Panc1 (cell line): ENCODE measurements around the gene SBK1. TPM values are rescaled to one million over a fixed set of nuclear protein-coding genes. Genes with fewer than 3 reads are reported as not detected.

Experiments used
- ATAC-seq: fragments of 200-7000 bp; cut with Tn5 transposase; 2 replicates; pipeline ENCODE4 v1.9.1; 2020; ENCODE audit warnings: mild to moderate bottlenecking, moderate library complexity
- BruUV-seq: library from RNA; stranded (reverse); fragments of 400-500 nt; replicated peaks from 2 replicates; lab custom pipeline; 2021; lab: Mats Ljungman, UMichigan
- CTCF ChIA-PET: fragments of 300-600 bp; sonication (Branson Sonifier 250); formaldehyde crosslinking; loops from one replicate; lab custom pipeline; 2022; ENCODE audit warnings: antibody characterized with exemption; lab: Charles Lee
- POLR2A ChIA-PET: fragments of 300-600 bp; sonication (Branson Sonifier 250); formaldehyde crosslinking; loops from one replicate; lab custom pipeline; 2022; ENCODE audit warnings: antibody characterized with exemption; lab: Charles Lee
- DNase-seq: peaks from one replicate; pipeline ENCODE4 v3.0.0-alpha.2; 2010; ENCODE audit warnings: low read depth, low spot score
- H3K27ac ChIP-seq: 2 replicates; pipeline ENCODE4 v1.5.1; 2011; ENCODE audit warnings: mild to moderate bottlenecking, low read length, inconsistent platforms
- H3K27me3 ChIP-seq: fragments of 200-500 bp; sonication (Bioruptor generic); 2 replicates; pipeline ENCODE4 v1.6.0; 2014; ENCODE audit warnings: low read length, inconsistent platforms; ENCODE audit not compliant: control insufficient read depth, insufficient read depth
- H3K36me3 ChIP-seq: fragments of 200-500 bp; sonication (Bioruptor generic); 2 replicates; pipeline ENCODE4 v1.5.1; 2014; ENCODE audit warnings: inconsistent platforms, mild to moderate bottlenecking, low read length, moderate library complexity; ENCODE audit not compliant: control insufficient read depth, insufficient read depth
- H3K4me1 ChIP-seq: 2 replicates; pipeline ENCODE4 v1.5.1; 2011; ENCODE audit warnings: inconsistent platforms, mild to moderate bottlenecking, low read length, moderate library complexity; ENCODE audit not compliant: control insufficient read depth, insufficient read depth
- H3K4me3 ChIP-seq, 2 experiments: 2 replicates each; pipeline ENCODE4 v1.5.1; 2011 to 2012; ENCODE audit warnings: low read depth in 2 of 2, low read length in 2 of 2, mild to moderate bottlenecking in 2 of 2, inconsistent platforms in 1 of 2, moderate library complexity in 1 of 2
- H3K9me3 ChIP-seq: fragments of 200-500 bp; sonication (Bioruptor generic); 2 replicates; pipeline ENCODE4 v1.5.1; 2014; ENCODE audit warnings: low read depth, mild to moderate bottlenecking, inconsistent platforms, low read length, moderate library complexity; ENCODE audit not compliant: control insufficient read depth, insufficient read depth
- CTCF ChIP-seq: fragments of 450-650 bp; IDR thresholded peaks from 2 replicates; pipeline ENCODE4 v1.5.1; 2017; ENCODE audit warnings: mild to moderate bottlenecking
- POLR2AphosphoS5 ChIP-seq: IDR thresholded peaks from 2 replicates; pipeline ENCODE4 v1.6.1; 2012; ENCODE audit warnings: mild to moderate bottlenecking, low read depth, low read length, moderate library complexity
- REST ChIP-seq, 2 experiments: IDR thresholded peaks; 2 replicates each; pipeline ENCODE4 v1.6.1; 2011 to 2012; ENCODE audit warnings: low read depth in 2 of 2, control low read depth in 1 of 2, low read length in 1 of 2, mild to moderate bottlenecking in 1 of 2, moderate library complexity in 1 of 2; ENCODE audit not compliant: insufficient read depth in 1 of 2
- SIN3A ChIP-seq: IDR thresholded peaks from 2 replicates; pipeline ENCODE4 v1.6.1; 2012; ENCODE audit warnings: low read depth, mild to moderate bottlenecking, low read length, moderate library complexity, borderline replicate concordance; ENCODE audit not compliant: insufficient read depth
- TCF7L2 ChIP-seq: IDR thresholded peaks from 2 replicates; pipeline ENCODE4 v1.6.1; 2011; ENCODE audit warnings: mild to moderate bottlenecking, low read depth, low read length, inconsistent platforms
- in situ Hi-C: cut with HindIII; loops from 2 replicates; pipeline ENCODE4 v1.10.0; 2016; ENCODE audit warnings: low sequenced_read_pairs, low pct_unique_long_range_greater_than_20kb
- intact Hi-C: fragments of 100-400 bp; cut with micrococcal nuclease; formaldehyde crosslinking; loops from one replicate; pipeline ENCODE4 v1.10.0; 2022; ENCODE audit not compliant: unreplicated experiment
- total RNA-seq: library from RNA; stranded (reverse); gene quantifications from one replicate; pipeline ENCODE4 v1.2.1, GENCODE V29; 2021; ENCODE audit not compliant: unreplicated experiment

SBK1 gene
- total RNA-seq, 1 experiment from 2014 or later: 2.4 TPM

- Histone ChIP-seq H3K36me3 (no peaks in the 10 kb centered on the region), H3K9me3 (no peaks in the 10 kb centered on the region), H3K4me3 (no peak overlapping the region), H3K27me3 (no peaks in the 10 kb centered on the region), H3K27ac (no peak overlapping the region), H3K4me1 (peaks cover 9% of the 10 kb centered on the region; the same call in 1 of the 2 replicates)
- ChIA-PET POLR2A (no interaction called here), CTCF (no interaction called here)
- ATAC-seq: no peak
- in situ Hi-C loops: no loop called here
- BruUV-seq: no TSS peak
- TF ChIP-seq SIN3A (no peak), REST (IDR thresholded peaks at IDR 0.05; ENCODE audit: insufficient read depth in 1 of 2, low read depth in 2 of 2, low read length in 1 of 2) (no peak), POLR2AphosphoS5 (no peak), TCF7L2 (no peak), CTCF (no peak)
- no peak for DNase-seq
- intact Hi-C loops: no loop called here
These were observed 32.1 kb upstream of the SBK1 start for GRCh38 chr16:28260193-28260592.

- intact Hi-C loops (no loop called here), in situ Hi-C loops (no loop called here)
- TF ChIP-seq TCF7L2 (no peak), SIN3A (no peak), POLR2AphosphoS5 (no peak)
- H3K36me3 ChIP-seq: no peaks in the 10 kb centered on the region
- ATAC-seq (no peak), DNase-seq (no peak)
- ChIA-PET POLR2A (interaction anchor here (0.6 kb wide), 1 partner anchor 15 kb away, joined by 6 read pairs; no protein-coding TSS in a partner anchor), CTCF (interaction anchor here (0.5 to 0.6 kb wide), 3 partner anchors 29 to 284 kb away, joined by 4 to 11 read pairs (median 4); no protein-coding TSS in a partner anchor)
- no peaks in the 10 kb centered on the region for H3K27me3 ChIP-seq
- H3K4me1 ChIP-seq: peaks cover 9% of the 10 kb centered on the region; the same call in 1 of the 2 replicates
- no peak overlapping the region for H3K27ac ChIP-seq
- no peak overlapping the region for H3K4me3 ChIP-seq
- no peaks in the 10 kb centered on the region for H3K9me3 ChIP-seq
- no TSS peak for BruUV-seq
These were observed 30.4 kb upstream of the SBK1 start for GRCh38 chr16:28261942-28262341.

- intact Hi-C loops: no loop called here
- POLR2A ChIA-PET: no interaction called here
- no peaks in the 10 kb centered on the region for H3K36me3 ChIP-seq
- no TSS peak for BruUV-seq
- H3K9me3 ChIP-seq: no peaks in the 10 kb centered on the region
- H3K4me3 ChIP-seq: no peak overlapping the region
- no peak for TF ChIP-seq TCF7L2
- no peak for TF ChIP-seq REST (IDR thresholded peaks at IDR 0.05; ENCODE audit: insufficient read depth in 1 of 2, low read depth in 2 of 2, low read length in 1 of 2)
- no peak for TF ChIP-seq CTCF
- TF ChIP-seq POLR2AphosphoS5: no peak
- TF ChIP-seq SIN3A: no peak
- no peak overlapping the region for H3K27ac ChIP-seq
- H3K4me1 ChIP-seq: peaks cover 7% of the 10 kb centered on the region; the same call in 1 of the 2 replicates
- in situ Hi-C loops: no loop called here
- ATAC-seq (no peak), DNase-seq (no peak)
- no peaks in the 10 kb centered on the region for H3K27me3 ChIP-seq
- CTCF ChIA-PET: no interaction called here
These were observed 29.0 kb upstream of the SBK1 start for GRCh38 chr16:28263305-28263704.
